SK-N-SH (cell line): ENCODE measurements around the gene PLEKHG3. TPM values are rescaled to one million over a fixed set of nuclear protein-coding genes. Genes with fewer than 3 reads are reported as not detected.

Experiments
- CTCF ChIA-PET: fragments of 300-600, 350-600 bp; formaldehyde crosslinking; extraction: SDS; loops from one replicate; lab custom pipeline; 2021; lab: Yijun Ruan, JAX
- POLR2A ChIA-PET: fragments of 350-600 bp; sonication (Branson Sonifier 250); formaldehyde crosslinking; extraction: SDS; loops from one replicate; lab custom pipeline; 2020; ENCODE audit warnings: antibody characterized with exemption, inconsistent platforms; lab: Yijun Ruan, JAX
- DNase-seq: peaks from one replicate; pipeline ENCODE4 v3.0.0; 2012
- H2AFZ ChIP-seq: fragments of 200-600 bp; sonication (generic); 2 replicates; pipeline ENCODE4 v1.8.1; 2016; ENCODE audit warnings: antibody characterized with exemption, mild to moderate bottlenecking, low read depth
- H3F3A ChIP-seq: fragments of 200-600 bp; sonication (generic); replicated peaks from 2 replicates; pipeline ENCODE3; 2016; ENCODE audit warnings: antibody characterized with exemption, mild to moderate bottlenecking; ENCODE audit not compliant: insufficient read depth
- H3K27ac ChIP-seq, 2 experiments: fragments of 200-500 bp in 1 of 2; fragments of 200-600 bp in 1 of 2; sonication (Bioruptor generic) in 1 of 2; sonication (generic), shearing (Covaris generic) in 1 of 2; 2 replicates each; pipeline versions ENCODE4 v1.5.1 to v1.6.1; 2014 to 2016; ENCODE audit warnings: low read depth in 2 of 2, inconsistent platforms in 1 of 2, low read length in 1 of 2, mild to moderate bottlenecking in 1 of 2, mixed read lengths in 1 of 2
- H3K27me3 ChIP-seq: fragments of 200-600 bp; sonication (generic), shearing (Covaris generic); 2 replicates; pipeline ENCODE4 v1.6.1; 2016; ENCODE audit warnings: mixed run types; ENCODE audit not compliant: insufficient read depth
- H3K36me3 ChIP-seq, 2 experiments: fragments of 200-500 bp in 1 of 2; fragments of 200-600 bp in 1 of 2; sonication (Bioruptor generic) in 1 of 2; sonication (generic) in 1 of 2; replicated peaks in 1 of 2; 2 replicates each; pipeline versions ENCODE3 to v1.5.1; 2014 to 2016; ENCODE audit warnings: low read length in 1 of 2, mild to moderate bottlenecking in 1 of 2; ENCODE audit not compliant: insufficient read depth in 2 of 2, control insufficient read depth in 1 of 2
- H3K4me1 ChIP-seq, 2 experiments: fragments of 200-500 bp in 1 of 2; fragments of 200-600 bp in 1 of 2; sonication (Bioruptor generic) in 1 of 2; sonication (generic), shearing (Covaris generic) in 1 of 2; 2 replicates each; pipeline versions ENCODE4 v1.5.1 to v1.6.1; 2014 to 2016; ENCODE audit warnings: low read depth in 1 of 2, low read length in 1 of 2, mixed run types in 1 of 2; ENCODE audit not compliant: insufficient read depth in 2 of 2, control insufficient read depth in 1 of 2
- H3K4me2 ChIP-seq: fragments of 200-600 bp; sonication (generic), shearing (Covaris generic); 2 replicates; pipeline ENCODE4 v1.6.1; 2017; ENCODE audit warnings: mixed run types
- H3K4me3 ChIP-seq, 2 experiments: fragments of 200-500 bp in 1 of 2; fragments of 200-600 bp in 1 of 2; sonication (Bioruptor generic) in 1 of 2; sonication (generic), shearing (Covaris generic) in 1 of 2; 2 replicates each; pipeline versions ENCODE4 v1.5.1 to v1.8.1; 2014 to 2016; ENCODE audit warnings: low read depth in 2 of 2, inconsistent platforms in 1 of 2, low read length in 1 of 2, mild to moderate bottlenecking in 1 of 2, mixed read lengths in 1 of 2, moderate library complexity in 1 of 2
- H3K79me2 ChIP-seq: fragments of 200-600 bp; sonication (generic); 2 replicates; pipeline ENCODE4 v1.8.1; 2017; ENCODE audit warnings: mild to moderate bottlenecking; ENCODE audit not compliant: insufficient read depth
- H3K9ac ChIP-seq: fragments of 200-600 bp; sonication (generic); 2 replicates; pipeline ENCODE4 v1.6.1; 2017; ENCODE audit warnings: mixed run types
- H3K9me2 ChIP-seq: fragments of 200-600 bp; sonication (generic); 2 replicates; pipeline ENCODE4 v1.6.1; 2017; ENCODE audit warnings: mixed run types
- H3K9me3 ChIP-seq: fragments of 200-600 bp; sonication (generic); 2 replicates; pipeline ENCODE4 v1.6.1; 2017; ENCODE audit warnings: mixed run types, mild to moderate bottlenecking, moderate library complexity
- H4K20me1 ChIP-seq: fragments of 200-600 bp; sonication (generic); 2 replicates; pipeline ENCODE4 v1.6.1; 2017; ENCODE audit warnings: mild to moderate bottlenecking, mixed run types; ENCODE audit not compliant: insufficient read depth
- ELF1 ChIP-seq: IDR thresholded peaks from 2 replicates; pipeline ENCODE4 v1.4.0; 2012
- FOSL2 ChIP-seq: IDR thresholded peaks from 2 replicates; pipeline ENCODE4 v1.4.0; 2012; ENCODE audit warnings: low read depth, mild to moderate bottlenecking, moderate library complexity, borderline replicate concordance
- FOXJ3 ChIP-seq: sonication (generic); formaldehyde crosslinking; IDR thresholded peaks from 2 replicates; pipeline ENCODE4 v1.5.1; 2020; ENCODE audit warnings: mild to moderate bottlenecking, missing genetic modification reagents
- IRF3 ChIP-seq: fragments of 150-350 bp; IDR thresholded peaks from 2 replicates; pipeline ENCODE4 v1.6.1; 2016; ENCODE audit warnings: mild to moderate bottlenecking, low read depth, low read length
- MEF2A ChIP-seq: IDR thresholded peaks from 2 replicates; pipeline ENCODE4 v1.4.0; 2012; ENCODE audit warnings: low read depth, borderline replicate concordance
- NRF1 ChIP-seq: IDR thresholded peaks from 2 replicates; pipeline ENCODE4 v1.6.1; 2012; ENCODE audit warnings: low read depth, mild to moderate bottlenecking, low read length
- POLR2AphosphoS5 ChIP-seq: IDR thresholded peaks from 2 replicates; pipeline ENCODE4 v1.6.1; 2012; ENCODE audit warnings: low read depth, low read length
- RXRA ChIP-seq: IDR thresholded peaks from 2 replicates; pipeline ENCODE4 v1.4.0; 2012; ENCODE audit warnings: low read depth, mild to moderate bottlenecking, borderline replicate concordance
- WGBS: methylation state at CpG from one replicate; pipeline ENCODE4 v1.1.6; 2017; ENCODE audit warnings: low lambda C conversion rate; 5-methylcytosine and 5-hydroxymethylcytosine counted together
- polyA plus RNA-seq, 3 experiments: library from polyadenylated mRNA; depleted of rRNA; stranded (reverse); fragments of >200 nt; gene quantifications; 2 replicates each; pipeline ENCODE4 v1.2.3, GENCODE V29; 2012
- TF ChIP-seq, protein P1 (sequence below): IDR thresholded peaks from 2 replicates; pipeline ENCODE4 v1.4.0; 2012; ENCODE audit warnings: low read depth, borderline replicate concordance
- TF ChIP-seq, protein P2 (sequence below): IDR thresholded peaks from 2 replicates; pipeline ENCODE4; 2012

PLEKHG3 gene
- polyA plus RNA-seq, 1 of the 3 experiments (the other 2 are of a cell fraction) = 5.1 TPM

DNA sequence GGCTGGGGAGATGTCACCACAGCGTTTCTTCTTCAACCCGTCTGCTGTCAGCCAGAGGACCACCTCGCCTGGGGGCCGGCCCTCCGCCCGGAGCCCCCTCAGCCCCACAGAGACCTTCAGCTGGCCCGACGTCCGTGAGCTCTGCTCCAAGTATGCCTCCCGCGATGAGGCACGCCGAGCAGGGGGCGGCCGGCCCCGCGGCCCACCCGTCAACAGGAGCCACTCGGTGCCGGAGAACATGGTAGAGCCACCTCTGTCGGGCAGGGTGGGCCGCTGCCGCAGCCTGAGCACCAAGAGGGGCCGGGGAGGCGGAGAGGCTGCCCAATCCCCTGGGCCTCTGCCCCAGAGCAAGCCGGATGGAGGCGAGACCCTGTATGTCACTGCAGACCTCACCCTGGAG is 38.8 kb downstream of the PLEKHG3 start (continued):
- TF ChIP-seq, protein P1, sequence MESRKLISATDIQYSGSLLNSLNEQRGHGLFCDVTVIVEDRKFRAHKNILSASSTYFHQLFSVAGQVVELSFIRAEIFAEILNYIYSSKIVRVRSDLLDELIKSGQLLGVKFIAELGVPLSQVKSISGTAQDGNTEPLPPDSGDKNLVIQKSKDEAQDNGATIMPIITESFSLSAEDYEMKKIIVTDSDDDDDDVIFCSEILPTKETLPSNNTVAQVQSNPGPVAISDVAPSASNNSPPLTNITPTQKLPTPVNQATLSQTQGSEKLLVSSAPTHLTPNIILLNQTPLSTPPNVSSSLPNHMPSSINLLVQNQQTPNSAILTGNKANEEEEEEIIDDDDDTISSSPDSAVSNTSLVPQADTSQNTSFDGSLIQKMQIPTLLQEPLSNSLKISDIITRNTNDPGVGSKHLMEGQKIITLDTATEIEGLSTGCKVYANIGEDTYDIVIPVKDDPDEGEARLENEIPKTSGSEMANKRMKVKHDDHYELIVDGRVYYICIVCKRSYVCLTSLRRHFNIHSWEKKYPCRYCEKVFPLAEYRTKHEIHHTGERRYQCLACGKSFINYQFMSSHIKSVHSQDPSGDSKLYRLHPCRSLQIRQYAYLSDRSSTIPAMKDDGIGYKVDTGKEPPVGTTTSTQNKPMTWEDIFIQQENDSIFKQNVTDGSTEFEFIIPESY = no peak
- TF ChIP-seq MEF2A (no peak), POLR2AphosphoS5 (no peak), IRF3 (no peak), ELF1 (no peak), NRF1 (no peak), RXRA (no peak)
- TF ChIP-seq, protein P2, sequence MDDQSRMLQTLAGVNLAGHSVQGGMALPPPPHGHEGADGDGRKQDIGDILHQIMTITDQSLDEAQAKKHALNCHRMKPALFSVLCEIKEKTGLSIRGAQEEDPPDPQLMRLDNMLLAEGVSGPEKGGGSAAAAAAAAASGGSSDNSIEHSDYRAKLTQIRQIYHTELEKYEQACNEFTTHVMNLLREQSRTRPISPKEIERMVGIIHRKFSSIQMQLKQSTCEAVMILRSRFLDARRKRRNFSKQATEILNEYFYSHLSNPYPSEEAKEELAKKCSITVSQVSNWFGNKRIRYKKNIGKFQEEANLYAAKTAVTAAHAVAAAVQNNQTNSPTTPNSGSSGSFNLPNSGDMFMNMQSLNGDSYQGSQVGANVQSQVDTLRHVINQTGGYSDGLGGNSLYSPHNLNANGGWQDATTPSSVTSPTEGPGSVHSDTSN = no peak

GRCh38 chr14:64745511-64746091 is 41.4 kb downstream of the PLEKHG3 start:
- no peaks in the 10 kb centered on the region for H4K20me1 ChIP-seq
- no peak overlapping the region for H3K27ac ChIP-seq
- no peaks in the 10 kb centered on the region for H3K79me2 ChIP-seq
- no peak overlapping the region for H2AFZ ChIP-seq
- no peaks in the 10 kb centered on the region for H3K9me3 ChIP-seq
- TF ChIP-seq FOSL2 (no peak), FOXJ3 (no peak)
- no peak overlapping the region for H3K9ac ChIP-seq
- H3K9me2 ChIP-seq = no peaks in the 10 kb centered on the region
- POLR2A ChIA-PET = no interaction called here
- H3K4me3 ChIP-seq = no peak overlapping the region
- H3K4me2 ChIP-seq = no peak overlapping the region
- H3K4me1 ChIP-seq = no peaks in the 10 kb centered on the region
- WGBS = 90% methylated on average over 5 of the region's 8 CpGs
- peaks cover 3 to 36% of the 10 kb centered on the region in 2 experiments for H3K36me3 ChIP-seq
- H3F3A ChIP-seq = peaks cover 6% of the 10 kb centered on the region
- no peaks in the 10 kb centered on the region for H3K27me3 ChIP-seq
- DNase-seq = no peak
- CTCF ChIA-PET = interaction anchor here (1.7 kb wide), 1 partner anchor 10 kb away, joined by 4 read pairs; no protein-coding TSS in a partner anchor
